Measurements from ENCODE around the gene SLC22A14. TPM values are rescaled to one million over a fixed set of nuclear protein-coding genes. Genes with fewer than 3 reads are reported as not detected.

Gene SLC22A14
- total and polyA plus RNA-seq, 4 donors = 0.18 to 0.49 (median 0.42) TPM; not detected in 1

- DNase-seq (peak in 1 of 2 donors; percentile 5), ATAC-seq (ENCODE audit: low FRiP score) (no peak)
- Histone ChIP-seq H3K9me3 (ENCODE audit: control insufficient read depth, low read length) (no peaks in the 10 kb centered on the region), H3K4me1 (ENCODE audit: control insufficient read depth in 1 of 2, insufficient read depth in 2 of 2, low read length in 2 of 2) (no peaks in the 10 kb centered on the region), H3K27ac (ENCODE audit: low read depth in 1 of 2, low read length in 2 of 2) (no peak overlapping the region), H3K36me3 (ENCODE audit: control insufficient read depth in 1 of 2, insufficient read depth in 2 of 2, low read length in 1 of 2) (no peaks in the 10 kb centered on the region), H3K4me3 (ENCODE audit: low read length in 2 of 2) (no peak overlapping the region), H3K27me3 (ENCODE audit: control insufficient read depth in 1 of 2, insufficient read depth in 2 of 2, low read length in 1 of 2) (no peaks in the 10 kb centered on the region)
- 88 to 89% methylated on average over 3 of the region's 3 CpGs for WGBS, 2 donors
- intact Hi-C loops (cut with DNase I) = no loop called here
Observed at GRCh38 chr3:38343797-38344594, 61.9 kb downstream of the SLC22A14 start.

GRCh38 chr3:38345879-38346586 is 63.9 kb downstream of the SLC22A14 start:
- no peaks in the 10 kb centered on the region for H3K36me3 ChIP-seq (ENCODE audit: control insufficient read depth in 1 of 2, insufficient read depth in 2 of 2, low read length in 1 of 2)
- H3K4me1 ChIP-seq (ENCODE audit: control insufficient read depth in 1 of 2, insufficient read depth in 2 of 2, low read length in 2 of 2) = no peaks in the 10 kb centered on the region
- ATAC-seq (ENCODE audit: low FRiP score) (peak; percentile 53), DNase-seq (peak in 1 of 2 donors; percentile 60)
- peak overlapping the region in 1 of 2 donors; percentile 44 for H3K4me3 ChIP-seq (ENCODE audit: low read length in 2 of 2)
- 43 to 44% methylated on average over 9 to 10 of the region's 10 CpGs for WGBS, 2 donors
- no peak overlapping the region for H3K27ac ChIP-seq (ENCODE audit: low read depth in 1 of 2, low read length in 2 of 2)
- H3K9me3 ChIP-seq (ENCODE audit: control insufficient read depth, low read length) = no peaks in the 10 kb centered on the region
- H3K27me3 ChIP-seq (ENCODE audit: control insufficient read depth in 1 of 2, insufficient read depth in 2 of 2, low read length in 1 of 2) = no peaks in the 10 kb centered on the region
- intact Hi-C loops (cut with DNase I) = loop anchor here (2.0 to 5.0 kb wide), 3 partner anchors 116 to 135 kb away; no protein-coding TSS in a partner anchor

GRCh38 chr3:38346587-38347410 is 64.7 kb downstream of the SLC22A14 start, which contains the start of gene XYLB:
Gene XYLB, plus strand, starts transcription at chr3:38346785. Its CDS starts 84 bp downstream, at chr3:38346869.
- Histone ChIP-seq H3K27ac (ENCODE audit: low read depth in 1 of 2, low read length in 2 of 2) (no peak within 1 kb of the TSS), H3K36me3 (ENCODE audit: control insufficient read depth in 1 of 2, insufficient read depth in 2 of 2, low read length in 1 of 2) (no peaks in the 10 kb centered on the region), H3K4me1 (ENCODE audit: control insufficient read depth in 1 of 2, insufficient read depth in 2 of 2, low read length in 2 of 2) (no peaks in the 10 kb centered on the region), H3K4me3 (ENCODE audit: low read length in 2 of 2) (peak within 1 kb of the TSS; percentile 44 to 72), H3K27me3 (ENCODE audit: control insufficient read depth in 1 of 2, insufficient read depth in 2 of 2, low read length in 1 of 2) (no peaks in the 10 kb centered on the region), H3K9me3 (ENCODE audit: control insufficient read depth, low read length) (no peaks in the 10 kb centered on the region)
- intact Hi-C loops (cut with DNase I) = loop anchor here (2.0 to 5.0 kb wide), 3 partner anchors 116 to 134 kb away; no protein-coding TSS in a partner anchor
- 1 to 2% methylated on average over 59 to 85 of the region's 85 CpGs for WGBS, 2 donors
- peak; percentile 99 for ATAC-seq (ENCODE audit: low FRiP score)
- peak; percentile 91 to 96 for DNase-seq

GRCh38 chr3:38347421-38348200 is 65.5 kb downstream of the SLC22A14 start:
- DNase-seq = peak in 1 of 2 donors; percentile 59
- 86 to 88% methylated on average over 19 of the region's 19 CpGs for WGBS, 2 donors
- no peaks in the 10 kb centered on the region for H3K27me3 ChIP-seq (ENCODE audit: control insufficient read depth in 1 of 2, insufficient read depth in 2 of 2, low read length in 1 of 2)
- no peaks in the 10 kb centered on the region for H3K36me3 ChIP-seq (ENCODE audit: control insufficient read depth in 1 of 2, insufficient read depth in 2 of 2, low read length in 1 of 2)
- H3K27ac ChIP-seq (ENCODE audit: low read depth in 1 of 2, low read length in 2 of 2) = no peak overlapping the region
- no peaks in the 10 kb centered on the region for H3K9me3 ChIP-seq (ENCODE audit: control insufficient read depth, low read length)
- intact Hi-C loops (cut with DNase I) = loop anchor here (2.0 to 5.0 kb wide), 3 partner anchors 115 to 133 kb away; no protein-coding TSS in a partner anchor
- H3K4me1 ChIP-seq (ENCODE audit: control insufficient read depth in 1 of 2, insufficient read depth in 2 of 2, low read length in 2 of 2) = no peaks in the 10 kb centered on the region
- no peak overlapping the region for H3K4me3 ChIP-seq (ENCODE audit: low read length in 2 of 2)
- no peak for ATAC-seq (ENCODE audit: low FRiP score)

GRCh38 chr3:38348903-38349302 is 66.8 kb downstream of the SLC22A14 start:
- ATAC-seq (ENCODE audit: low FRiP score) (no peak), DNase-seq (peak in 1 of 2 donors; percentile 5)
- no peaks in the 10 kb centered on the region for H3K9me3 ChIP-seq (ENCODE audit: control insufficient read depth, low read length)
- no peaks in the 10 kb centered on the region for H3K4me1 ChIP-seq (ENCODE audit: control insufficient read depth in 1 of 2, insufficient read depth in 2 of 2, low read length in 2 of 2)
- H3K4me3 ChIP-seq (ENCODE audit: low read length in 2 of 2) = no peak overlapping the region
- H3K27ac ChIP-seq (ENCODE audit: low read depth in 1 of 2, low read length in 2 of 2) = no peak overlapping the region
- H3K36me3 ChIP-seq (ENCODE audit: control insufficient read depth in 1 of 2, insufficient read depth in 2 of 2, low read length in 1 of 2) = no peaks in the 10 kb centered on the region
- no peaks in the 10 kb centered on the region for H3K27me3 ChIP-seq (ENCODE audit: control insufficient read depth in 1 of 2, insufficient read depth in 2 of 2, low read length in 1 of 2)
- intact Hi-C loops (cut with DNase I) = loop anchor here (5.0 kb wide), 2 partner anchors 113 to 128 kb away; no protein-coding TSS in a partner anchor
- WGBS, 2 donors = 79 to 81% methylated on average over 4 of the region's 4 CpGs

- DNase-seq = peak in 1 of 2 donors; percentile 31
- H3K27me3 ChIP-seq (ENCODE audit: control insufficient read depth in 1 of 2, insufficient read depth in 2 of 2, low read length in 1 of 2) = no peaks in the 10 kb centered on the region
- H3K27ac ChIP-seq (ENCODE audit: low read depth in 1 of 2, low read length in 2 of 2) = no peak overlapping the region
- intact Hi-C loops (cut with DNase I) = loop anchor here (5.0 kb wide), 2 partner anchors 112 to 127 kb away; no protein-coding TSS in a partner anchor
- H3K9me3 ChIP-seq (ENCODE audit: control insufficient read depth, low read length) = no peaks in the 10 kb centered on the region
- WGBS, 2 donors = 83 to 89% methylated on average over 8 of the region's 8 CpGs
- H3K4me1 ChIP-seq (ENCODE audit: control insufficient read depth in 1 of 2, insufficient read depth in 2 of 2, low read length in 2 of 2) = no peaks in the 10 kb centered on the region
- no peaks in the 10 kb centered on the region for H3K36me3 ChIP-seq (ENCODE audit: control insufficient read depth in 1 of 2, insufficient read depth in 2 of 2, low read length in 1 of 2)
- ATAC-seq (ENCODE audit: low FRiP score) = no peak
- no peak overlapping the region for H3K4me3 ChIP-seq (ENCODE audit: low read length in 2 of 2)
Observed at GRCh38 chr3:38349684-38350359, 67.7 kb downstream of the SLC22A14 start.

GRCh38 chr3:38353151-38353550 is 71.1 kb downstream of the SLC22A14 start:
- no peaks in the 10 kb centered on the region for H3K4me1 ChIP-seq (ENCODE audit: control insufficient read depth in 1 of 2, insufficient read depth in 2 of 2, low read length in 2 of 2)
- intact Hi-C loops (cut with DNase I) = no loop called here
- no peak overlapping the region for H3K27ac ChIP-seq (ENCODE audit: low read depth in 1 of 2, low read length in 2 of 2)
- WGBS, 2 donors = 80 to 87% methylated on average over 4 of the region's 4 CpGs
- ATAC-seq (ENCODE audit: low FRiP score) (no peak), DNase-seq (peak in 1 of 2 donors; percentile 3)
- H3K9me3 ChIP-seq (ENCODE audit: control insufficient read depth, low read length) = no peaks in the 10 kb centered on the region
- no peaks in the 10 kb centered on the region for H3K27me3 ChIP-seq (ENCODE audit: control insufficient read depth in 1 of 2, insufficient read depth in 2 of 2, low read length in 1 of 2)
- H3K4me3 ChIP-seq (ENCODE audit: low read length in 2 of 2) = no peak overlapping the region
- no peaks in the 10 kb centered on the region for H3K36me3 ChIP-seq (ENCODE audit: control insufficient read depth in 1 of 2, insufficient read depth in 2 of 2, low read length in 1 of 2)

All from aorta (tissue), 5 donors.